Thymus (tissue), 11 donors: ENCODE data around the gene GNG13. TPM values are rescaled to one million over a fixed set of nuclear protein-coding genes. Genes with fewer than 3 reads are reported as not detected.

Source experiments
- DNase-seq, 9 donors: peaks; one replicate each; pipeline ENCODE4 v3.0.0-alpha.2; 2013; ENCODE audit warnings: low spot score in 9 of 9, low read depth in 6 of 9, missing footprints in 1 of 9
- H3K27ac ChIP-seq, 2 donors: one replicate each; pipeline ENCODE4 v1.5.1; 2013; ENCODE audit warnings: control low read depth in 1 of 2, low read depth in 1 of 2, low read length in 1 of 2, mild to moderate bottlenecking in 1 of 2, moderate library complexity in 1 of 2
- H3K27me3 ChIP-seq, 2 donors: one replicate each; pipeline ENCODE4 v1.5.1; 2013; ENCODE audit warnings: low read length in 1 of 2; ENCODE audit not compliant: control insufficient read depth in 2 of 2, insufficient read depth in 1 of 2
- H3K36me3 ChIP-seq, 2 donors: one replicate each; pipeline ENCODE4 v1.5.1; 2013; ENCODE audit warnings: low read length in 1 of 2, mild to moderate bottlenecking in 1 of 2, moderate library complexity in 1 of 2; ENCODE audit not compliant: control insufficient read depth in 2 of 2, insufficient read depth in 2 of 2
- H3K4me1 ChIP-seq, 2 donors: one replicate each; pipeline ENCODE4 v1.5.1; 2013; ENCODE audit warnings: low read length in 2 of 2; ENCODE audit not compliant: control insufficient read depth in 2 of 2, insufficient read depth in 2 of 2
- H3K4me3 ChIP-seq, 2 donors: one replicate each; pipeline ENCODE4 v1.5.1; 2013; ENCODE audit warnings: low read length in 2 of 2, control low read depth in 1 of 2, mild to moderate bottlenecking in 1 of 2
- H3K9me3 ChIP-seq, 2 donors: one replicate each; pipeline ENCODE4 v1.5.1; 2013; ENCODE audit warnings: low read length in 1 of 2, mild to moderate bottlenecking in 1 of 2; ENCODE audit not compliant: control insufficient read depth in 2 of 2, insufficient read depth in 1 of 2
- whole genome bisulfite sequencing: extraction: QIAGEN DNeasy Blood & Tissue Kit; methylation state at CpG from one replicate; pipeline ENCODE4 v1.1.7; 2013; 5-methylcytosine and 5-hydroxymethylcytosine counted together
- polyA plus RNA-seq: library from polyadenylated mRNA; stranded (reverse); fragments of 200-250 nt; gene quantifications from one replicate; pipeline ENCODE4 v1.2.3, GENCODE V29; 2013
- total RNA-seq: library from RNA; stranded (reverse); fragments of 120-200 nt; gene quantifications from one replicate; pipeline ENCODE4 v1.2.4, GENCODE V29; 2013
- donor health status: healthy.

GNG13 gene
- total and polyA plus RNA-seq, 2 donors = 0.55 TPM; not detected in 1

DNA sequence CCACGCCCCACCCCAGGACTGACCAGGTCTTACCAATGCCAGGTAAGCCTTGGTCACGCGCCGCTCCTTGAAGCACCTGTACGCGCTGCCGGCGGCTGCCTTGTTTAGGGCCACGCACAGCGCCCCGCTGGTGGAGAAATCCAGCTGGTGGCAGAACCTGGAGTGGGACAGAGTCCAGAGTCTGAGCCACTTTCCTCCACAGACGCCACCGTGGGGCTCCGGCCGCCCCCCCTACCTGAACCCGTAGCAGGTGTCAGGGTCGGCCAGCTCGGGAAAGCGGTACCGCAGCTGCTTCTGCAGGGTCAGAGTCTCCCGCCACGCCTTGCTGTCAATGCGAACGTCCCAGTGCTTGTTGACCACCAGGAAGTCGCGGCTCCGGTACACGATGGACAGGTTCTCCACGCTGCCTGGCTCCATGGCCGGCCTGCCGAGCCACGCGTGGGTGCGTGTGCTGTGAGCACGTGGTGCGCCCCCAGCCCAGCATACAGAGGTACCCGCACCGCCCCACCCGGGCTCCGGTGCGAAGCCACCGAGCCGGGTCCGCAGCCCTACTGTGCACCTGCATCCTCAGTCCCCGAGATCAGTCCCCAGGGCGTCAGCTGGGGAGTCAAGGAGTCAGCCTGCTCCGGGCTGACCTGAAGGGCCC, 13.1 kb downstream of the GNG13 start:
- H3K27me3 ChIP-seq = peaks cover 0 to 3% of the 10 kb centered on the region in 2 donors
- H3K9me3 ChIP-seq = peaks cover 0 to 6% of the 10 kb centered on the region in 2 donors
- H3K4me3 ChIP-seq = peak overlapping the region; percentile 76 to 95
- no peak for DNase-seq
- peaks cover 28 to 38% of the 10 kb centered on the region in 2 donors for H3K36me3 ChIP-seq
- no peak overlapping the region for H3K27ac ChIP-seq
- peaks cover 15 to 18% of the 10 kb centered on the region in 2 donors for H3K4me1 ChIP-seq
- WGBS = 51% methylated on average over 47 of the region's 47 CpGs

DNA sequence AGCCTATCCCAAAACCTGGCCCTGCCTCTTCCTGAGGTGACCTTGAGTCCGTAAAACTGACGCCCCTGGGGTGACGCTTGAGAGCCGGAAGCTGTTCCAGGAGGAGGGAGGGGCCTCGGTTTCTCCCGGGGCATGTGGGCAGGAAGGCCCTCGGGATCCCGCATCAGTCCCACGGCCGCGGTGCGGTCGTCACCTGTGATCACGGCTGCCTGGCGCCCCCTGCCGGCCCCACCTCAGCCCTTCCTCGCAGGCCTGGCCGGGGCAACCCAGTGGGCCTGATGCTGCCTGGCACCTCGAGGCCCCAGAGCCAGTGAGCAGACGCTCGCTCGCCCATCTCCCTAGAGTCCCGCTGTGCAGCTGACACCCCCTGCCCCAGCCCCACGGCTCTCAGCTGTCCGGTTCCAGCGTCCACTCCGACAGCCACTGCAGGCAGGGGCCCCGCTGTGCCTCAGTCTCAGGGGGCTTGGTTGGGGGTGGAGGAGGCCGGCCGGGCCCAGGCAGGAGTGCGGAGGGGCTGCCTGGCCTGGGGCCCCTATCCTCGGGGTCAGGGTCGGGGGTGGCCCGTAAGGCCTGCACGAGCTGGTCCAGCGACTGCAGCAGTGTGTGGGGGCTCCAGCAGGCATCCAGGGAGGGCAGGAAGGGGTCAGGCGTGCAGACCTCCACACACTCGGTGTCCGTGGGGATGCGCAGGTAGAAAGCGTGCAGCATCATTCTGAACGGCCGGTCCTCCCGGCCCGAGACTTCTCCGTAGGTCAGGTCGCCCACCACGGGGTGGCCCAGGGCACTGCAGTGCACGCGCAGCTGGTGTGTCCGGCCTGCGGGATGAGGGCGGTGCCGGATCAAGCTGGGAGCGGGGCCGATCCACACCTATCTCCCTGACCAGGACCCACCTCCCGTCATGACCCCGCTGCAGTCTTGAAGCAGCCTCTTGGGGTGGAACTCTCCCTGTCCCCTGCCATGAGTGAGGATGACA, 14.7 kb downstream of the GNG13 start:
- peaks cover 0 to 11% of the 10 kb centered on the region in 2 donors for H3K27me3 ChIP-seq
- no peak overlapping the region for H3K4me3 ChIP-seq
- WGBS = 75% methylated on average over 58 of the region's 58 CpGs
- peaks cover 0 to 6% of the 10 kb centered on the region in 2 donors for H3K9me3 ChIP-seq
- peaks cover 15 to 18% of the 10 kb centered on the region in 2 donors for H3K4me1 ChIP-seq
- DNase-seq = peak in 4 of 9 donors; percentile 24 to 62 (median 52)
- peaks cover 18 to 27% of the 10 kb centered on the region in 2 donors for H3K36me3 ChIP-seq
- H3K27ac ChIP-seq = no peak overlapping the region

DNA sequence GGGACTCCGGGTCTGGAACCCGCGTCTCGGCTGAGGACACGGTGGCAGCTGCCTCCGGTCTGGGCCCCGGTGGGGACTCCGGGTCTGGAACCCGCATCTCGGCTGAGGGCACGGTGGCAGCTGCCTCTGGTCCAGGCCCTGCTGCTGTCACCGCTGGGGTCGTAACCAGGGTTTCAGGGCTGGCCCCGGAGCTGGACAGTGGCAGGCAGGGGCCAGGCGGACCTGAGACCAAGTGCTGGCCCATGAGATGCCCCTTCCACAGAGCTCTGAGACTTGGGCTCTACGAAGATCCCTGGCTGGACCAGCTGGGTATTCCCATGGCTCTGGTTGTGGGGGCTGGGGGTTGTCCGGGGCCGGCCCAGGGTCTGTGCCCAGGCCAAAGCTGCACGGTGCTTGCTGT, 16.1 kb downstream of the GNG13 start:
- Histone ChIP-seq H3K27ac (no peak overlapping the region), H3K9me3 (peaks cover 0 to 3% of the 10 kb centered on the region in 2 donors), H3K27me3 (peaks cover 0 to 13% of the 10 kb centered on the region in 2 donors), H3K4me1 (peaks cover 13 to 14% of the 10 kb centered on the region in 2 donors), H3K4me3 (no peak overlapping the region), H3K36me3 (peaks cover 14 to 27% of the 10 kb centered on the region in 2 donors)
- no peak for DNase-seq
- WGBS = 97% methylated on average over 19 of the region's 19 CpGs

DNA sequence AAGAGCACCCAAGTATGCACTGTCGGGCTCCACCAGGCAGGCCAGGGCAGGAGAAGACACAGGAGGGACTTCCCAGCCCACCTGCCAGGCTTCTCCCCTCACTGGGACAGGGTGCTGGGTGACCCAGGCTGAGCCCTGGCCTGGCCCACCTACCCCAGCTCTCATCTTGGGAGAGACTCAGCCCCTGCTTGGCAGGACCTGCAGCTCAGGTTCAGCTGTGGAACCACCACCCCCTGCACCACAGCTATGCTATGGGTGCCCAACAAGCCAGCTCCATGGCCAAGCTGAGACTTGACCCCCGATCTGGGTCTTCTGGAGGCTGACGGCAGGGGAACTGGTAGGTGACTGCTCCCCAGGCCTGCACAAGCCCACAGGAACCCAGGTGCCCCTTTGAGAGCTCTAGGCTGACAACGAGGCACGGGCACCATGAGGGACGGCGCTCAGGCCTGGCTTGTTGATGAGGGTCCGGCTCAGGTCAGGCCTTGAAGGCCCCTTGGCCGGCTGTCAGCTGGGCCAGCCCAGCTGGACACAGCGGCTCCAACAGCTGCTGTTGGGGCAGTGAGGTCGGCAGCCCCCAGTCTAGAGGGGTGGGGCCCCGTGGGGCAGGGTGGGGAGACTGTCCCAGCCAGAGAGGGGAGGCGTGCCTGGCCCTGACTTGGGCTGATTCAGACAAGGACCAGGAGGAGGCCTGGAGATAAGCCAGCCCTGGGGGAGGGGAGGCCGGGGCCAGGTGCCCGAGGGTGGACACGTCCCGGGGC, 17.0 kb downstream of the GNG13 start:
- Histone ChIP-seq H3K4me1 (peaks cover 6 to 7% of the 10 kb centered on the region in 2 donors), H3K4me3 (no peak overlapping the region), H3K27ac (no peak overlapping the region), H3K9me3 (no peaks in the 10 kb centered on the region), H3K27me3 (peaks cover 0 to 19% of the 10 kb centered on the region in 2 donors), H3K36me3 (peaks cover 14 to 27% of the 10 kb centered on the region in 2 donors)
- no peak for DNase-seq
- WGBS = 79% methylated on average over 17 of the region's 17 CpGs

DNA sequence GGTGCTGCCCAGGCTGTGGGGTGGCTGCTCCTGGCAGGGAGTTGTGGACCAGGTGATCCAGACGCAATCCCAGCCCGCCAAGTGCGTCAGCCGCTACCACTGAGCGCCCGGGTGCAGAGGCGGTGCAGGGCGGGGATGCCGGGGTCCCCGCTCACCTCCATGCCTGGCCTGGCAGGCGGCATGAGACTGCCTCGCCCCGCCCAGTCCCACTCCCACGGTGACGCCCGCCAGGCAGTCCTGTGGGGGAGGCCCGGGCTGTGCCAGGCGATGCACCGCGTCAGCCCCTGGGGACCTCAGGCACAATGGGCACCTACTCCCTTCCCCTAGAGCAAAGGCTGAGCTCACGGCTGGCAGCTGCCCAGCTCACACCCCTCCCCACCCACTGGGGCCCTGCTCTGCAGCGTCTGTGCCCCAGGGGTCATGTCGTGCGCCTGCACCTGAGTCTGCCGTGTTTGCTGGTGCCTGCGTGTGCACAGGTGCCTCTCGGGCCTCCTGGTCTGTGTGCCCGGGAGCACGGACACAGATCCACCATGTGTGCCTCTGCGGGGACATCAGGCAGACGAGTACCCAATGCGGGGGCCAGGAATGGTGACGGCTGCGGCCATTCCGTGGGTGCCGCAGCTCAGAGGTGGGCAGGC, 17.6 kb downstream of the GNG13 start:
- Histone ChIP-seq H3K4me3 (no peak overlapping the region), H3K9me3 (no peaks in the 10 kb centered on the region), H3K27ac (no peak overlapping the region), H3K27me3 (peaks cover 0 to 26% of the 10 kb centered on the region in 2 donors), H3K4me1 (peaks cover 6 to 7% of the 10 kb centered on the region in 2 donors), H3K36me3 (peaks cover 14 to 27% of the 10 kb centered on the region in 2 donors)
- 83% methylated on average over 36 of the region's 36 CpGs for WGBS
- no peak for DNase-seq

DNA sequence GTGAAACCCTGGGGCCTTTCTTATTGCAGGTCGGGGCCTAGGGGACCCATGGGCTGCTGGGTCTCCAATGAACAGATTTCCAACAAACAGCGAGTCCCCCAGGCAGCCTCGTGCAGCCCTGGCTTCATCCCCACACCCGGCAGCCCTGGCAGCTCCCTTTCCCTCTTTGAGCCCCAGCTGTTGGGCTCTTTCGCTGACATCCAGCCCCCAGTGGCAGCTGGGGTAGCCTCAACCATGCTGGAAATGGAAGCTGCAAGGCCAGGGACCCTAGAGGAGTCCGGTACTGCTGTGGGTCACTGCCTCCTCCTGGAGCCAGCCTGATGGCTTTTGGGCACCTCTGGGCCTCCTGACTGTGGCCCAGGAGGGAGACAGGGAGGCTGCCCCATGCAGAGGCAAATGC, 18.3 kb downstream of the GNG13 start:
- Histone ChIP-seq H3K36me3 (peaks cover 14 to 26% of the 10 kb centered on the region in 2 donors), H3K4me1 (peaks cover 2 to 3% of the 10 kb centered on the region in 2 donors), H3K9me3 (no peaks in the 10 kb centered on the region), H3K27me3 (peaks cover 0 to 30% of the 10 kb centered on the region in 2 donors), H3K27ac (no peak overlapping the region), H3K4me3 (no peak overlapping the region)
- no peak for DNase-seq
- 78% methylated on average over 6 of the region's 6 CpGs for WGBS

DNA sequence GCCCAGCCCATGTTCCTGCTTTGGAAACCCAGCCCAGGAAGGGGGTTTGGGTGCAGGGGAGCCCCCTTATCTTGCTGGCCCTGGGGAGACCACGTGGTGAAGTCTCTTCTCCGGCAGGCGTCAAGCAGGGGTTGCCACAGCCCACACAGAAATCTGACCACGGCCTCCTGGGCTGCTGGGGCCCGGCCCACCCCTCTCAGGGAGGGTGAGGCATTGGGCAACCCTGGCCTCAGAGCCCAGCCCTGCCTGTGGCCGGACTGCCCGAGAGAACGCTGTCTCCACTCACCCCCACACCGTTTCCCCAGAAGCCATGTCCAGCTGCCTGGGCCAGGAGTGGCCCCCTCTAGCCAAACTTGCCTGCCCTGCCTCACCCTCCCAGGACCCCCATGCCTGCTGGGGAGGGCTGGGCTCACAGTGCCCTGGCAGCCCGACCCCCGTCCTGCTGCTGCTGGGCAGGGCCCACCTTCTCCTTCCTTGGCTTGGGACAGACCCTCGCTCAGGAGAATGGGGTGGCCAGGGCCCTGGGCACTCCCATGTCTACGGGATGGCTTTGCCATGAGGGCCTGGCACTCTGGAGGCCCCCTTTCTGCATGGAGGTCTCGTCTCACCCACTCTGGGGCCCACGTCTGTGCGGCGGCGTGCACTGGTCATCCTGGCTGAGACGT, 19.1 kb downstream of the GNG13 start:
- no peaks in the 10 kb centered on the region for H3K9me3 ChIP-seq
- peaks cover 11 to 18% of the 10 kb centered on the region in 2 donors for H3K36me3 ChIP-seq
- peaks cover 0 to 30% of the 10 kb centered on the region in 2 donors for H3K27me3 ChIP-seq
- 78% methylated on average over 19 of the region's 19 CpGs for WGBS
- H3K27ac ChIP-seq = no peak overlapping the region
- H3K4me3 ChIP-seq = no peak overlapping the region
- H3K4me1 ChIP-seq = no peaks in the 10 kb centered on the region
- DNase-seq = no peak

DNA sequence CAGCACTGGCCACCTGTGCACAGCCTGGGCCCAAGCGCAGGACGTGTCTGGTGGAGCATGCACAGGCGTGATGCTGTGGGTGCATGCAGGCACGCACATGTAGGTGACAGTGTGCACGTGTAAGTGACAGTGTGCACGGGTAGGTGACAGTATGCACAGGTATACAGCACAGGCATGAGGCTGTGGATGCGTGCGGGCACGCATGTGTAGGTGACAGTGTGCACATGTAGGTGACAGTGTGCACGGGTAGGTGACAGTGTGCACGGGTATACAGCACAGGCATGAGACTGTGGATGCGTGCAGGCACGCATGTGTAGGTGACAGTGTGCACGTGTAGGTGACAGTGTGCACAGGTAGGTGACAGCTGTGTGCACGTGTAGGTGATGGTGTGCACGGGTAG, 20.2 kb downstream of the GNG13 start:
- 97% methylated on average over 16 of the region's 16 CpGs for WGBS
- peaks cover 0 to 35% of the 10 kb centered on the region in 2 donors for H3K27me3 ChIP-seq

More for the DNA sequence above, 20.2 kb downstream of the GNG13 start:
- Histone ChIP-seq H3K4me1 (no peaks in the 10 kb centered on the region), H3K4me3 (no peak overlapping the region), H3K27ac (no peak overlapping the region), H3K9me3 (no peaks in the 10 kb centered on the region), H3K36me3 (peaks cover 3 to 7% of the 10 kb centered on the region in 2 donors)
- no peak for DNase-seq
